ENCODE data around the gene ZZZ3. TPM values are rescaled to one million over a fixed set of nuclear protein-coding genes. Genes with fewer than 3 reads are reported as not detected.
"Not testable (repeated sequence)": the region's sequence is repeated elsewhere in the genome, so short reads cannot be mapped to it uniquely, and the experiment has no call there.

ZZZ3 gene
- polyA plus RNA-seq, 1 experiment: 46.2 TPM

GRCh38 chr1:77649127-77649526 is 33.3 kb downstream of the ZZZ3 start:
- no peak for DNase-seq (ENCODE audit: low read depth, low spot score)
- no peaks in the 10 kb centered on the region for H3K27me3 ChIP-seq (ENCODE audit: control insufficient read depth, insufficient read depth, low read length)
- TF ChIP-seq CTCF (IDR thresholded peaks at IDR 0.05; ENCODE audit: low read depth, low read length): no peak
- CTCF ChIA-PET: no interaction called here
- POLR2A ChIA-PET: no interaction called here
- no peak overlapping the region for H3K4me3 ChIP-seq (ENCODE audit: low read depth, low read length)
- peaks cover 11% of the 10 kb centered on the region for H3K9me3 ChIP-seq (ENCODE audit: control insufficient read depth, insufficient read depth, low read length)
- H3K27ac ChIP-seq (ENCODE audit: low read depth, low read length): no peak overlapping the region

GRCh38 chr1:77646224-77646623 is 36.2 kb downstream of the ZZZ3 start:
- H3K27me3 ChIP-seq (ENCODE audit: control insufficient read depth, insufficient read depth, low read length); CTCF ChIA-PET; H3K27ac ChIP-seq (ENCODE audit: low read depth, low read length); H3K4me3 ChIP-seq (ENCODE audit: low read depth, low read length); DNase-seq (ENCODE audit: low read depth, low spot score); POLR2A ChIA-PET: not testable (repeated sequence)
- peaks cover 11% of the 10 kb centered on the region for H3K9me3 ChIP-seq (ENCODE audit: control insufficient read depth, insufficient read depth, low read length)

GRCh38 chr1:77643456-77643855 is 39.0 kb downstream of the ZZZ3 start:
- Histone ChIP-seq H3K9me3 (ENCODE audit: control insufficient read depth, insufficient read depth, low read length) (no peaks in the 10 kb centered on the region), H3K27ac (ENCODE audit: low read depth, low read length) (no peak overlapping the region), H3K4me3 (ENCODE audit: low read depth, low read length) (no peak overlapping the region), H3K27me3 (ENCODE audit: control insufficient read depth, insufficient read depth, low read length) (no peaks in the 10 kb centered on the region)
- ChIA-PET CTCF (no interaction called here), POLR2A (interaction anchor here (0.6 kb wide), 1 partner anchor 138 kb away, joined by 6 read pairs; no protein-coding TSS in a partner anchor)
- no peak for DNase-seq (ENCODE audit: low read depth, low spot score)
- no peak for TF ChIP-seq CTCF (IDR thresholded peaks at IDR 0.05; ENCODE audit: low read depth, low read length)

GRCh38 chr1:77642941-77643340 is 39.5 kb downstream of the ZZZ3 start:
- POLR2A ChIA-PET: no interaction called here
- Histone ChIP-seq H3K9me3 (ENCODE audit: control insufficient read depth, insufficient read depth, low read length) (no peaks in the 10 kb centered on the region), H3K27ac (ENCODE audit: low read depth, low read length) (no peak overlapping the region), H3K27me3 (ENCODE audit: control insufficient read depth, insufficient read depth, low read length) (no peaks in the 10 kb centered on the region), H3K4me3 (ENCODE audit: low read depth, low read length) (no peak overlapping the region)
- no peak for DNase-seq (ENCODE audit: low read depth, low spot score)
- TF ChIP-seq CTCF (IDR thresholded peaks at IDR 0.05; ENCODE audit: low read depth, low read length): no peak
- CTCF ChIA-PET: interaction anchor here (0.6 kb wide), 1 partner anchor 63 kb away, joined by 3 read pairs; no protein-coding TSS in a partner anchor

GRCh38 chr1:77642196-77642595 is 40.3 kb downstream of the ZZZ3 start:
- DNase-seq (ENCODE audit: low read depth, low spot score): no peak
- POLR2A ChIA-PET: no interaction called here
- H3K9me3 ChIP-seq (ENCODE audit: control insufficient read depth, insufficient read depth, low read length): no peaks in the 10 kb centered on the region
- TF ChIP-seq CTCF (IDR thresholded peaks at IDR 0.05; ENCODE audit: low read depth, low read length): no peak
- no peaks in the 10 kb centered on the region for H3K27me3 ChIP-seq (ENCODE audit: control insufficient read depth, insufficient read depth, low read length)
- CTCF ChIA-PET: interaction anchor here (0.6 to 1.0 kb wide), 2 partner anchors 62 to 272 kb away, joined by 3 read pairs; no protein-coding TSS in a partner anchor
- no peak overlapping the region for H3K27ac ChIP-seq (ENCODE audit: low read depth, low read length)
- H3K4me3 ChIP-seq (ENCODE audit: low read depth, low read length): no peak overlapping the region

All from AG04450 (cell line).